ENCODE results near the gene RHBDL2. TPM values are rescaled to one million over a fixed set of nuclear protein-coding genes. Genes with fewer than 3 reads are reported as not detected.
"Not testable (repeated sequence)": the region's sequence is repeated elsewhere in the genome, so short reads cannot be mapped to it uniquely, and the experiment has no call there.

The RHBDL2 gene
- total RNA-seq, 1 donor from 2014 or later = not detected

DNA sequence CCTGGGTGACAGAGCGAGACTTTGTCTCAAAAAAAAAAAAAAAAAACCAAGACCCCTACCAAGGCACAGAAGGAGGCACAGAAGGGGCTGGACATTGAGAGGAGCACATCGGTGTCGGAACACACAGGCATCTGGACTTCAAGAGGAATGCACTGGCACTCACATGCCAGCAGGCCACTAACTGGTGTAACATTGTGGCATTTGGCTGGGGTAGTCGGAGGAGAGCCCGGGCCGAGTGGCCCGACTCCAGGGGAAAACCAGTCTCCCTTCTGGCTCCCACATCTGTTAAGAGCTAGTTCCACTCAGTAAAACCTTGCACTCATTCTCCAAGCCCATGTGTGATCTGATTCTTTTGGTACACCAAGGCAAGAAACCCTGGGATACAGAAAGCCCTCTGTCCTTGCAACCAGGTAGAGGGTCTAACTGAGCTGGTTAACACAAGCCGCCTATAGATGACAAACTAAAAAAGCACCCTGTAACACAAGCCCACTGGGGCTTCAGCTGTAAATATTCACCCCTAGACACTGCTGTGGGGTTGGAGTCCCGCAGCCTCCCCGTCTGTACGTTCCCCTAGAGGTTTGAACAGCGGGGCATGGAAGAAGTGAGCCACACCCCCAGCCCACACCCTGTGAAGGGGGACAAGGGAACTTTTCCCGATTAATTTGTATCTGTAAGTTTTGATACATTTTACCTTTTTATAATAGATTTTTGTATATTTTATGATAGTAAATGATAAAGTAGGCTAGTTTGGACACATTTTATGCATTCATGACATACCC is 32.2 kb upstream of the RHBDL2 start:
- TF ChIP-seq EZH2 (IDR thresholded peaks at IDR 0.05; ENCODE audit: insufficient read depth, low read length) = no peak
- TF ChIP-seq, protein P1, sequence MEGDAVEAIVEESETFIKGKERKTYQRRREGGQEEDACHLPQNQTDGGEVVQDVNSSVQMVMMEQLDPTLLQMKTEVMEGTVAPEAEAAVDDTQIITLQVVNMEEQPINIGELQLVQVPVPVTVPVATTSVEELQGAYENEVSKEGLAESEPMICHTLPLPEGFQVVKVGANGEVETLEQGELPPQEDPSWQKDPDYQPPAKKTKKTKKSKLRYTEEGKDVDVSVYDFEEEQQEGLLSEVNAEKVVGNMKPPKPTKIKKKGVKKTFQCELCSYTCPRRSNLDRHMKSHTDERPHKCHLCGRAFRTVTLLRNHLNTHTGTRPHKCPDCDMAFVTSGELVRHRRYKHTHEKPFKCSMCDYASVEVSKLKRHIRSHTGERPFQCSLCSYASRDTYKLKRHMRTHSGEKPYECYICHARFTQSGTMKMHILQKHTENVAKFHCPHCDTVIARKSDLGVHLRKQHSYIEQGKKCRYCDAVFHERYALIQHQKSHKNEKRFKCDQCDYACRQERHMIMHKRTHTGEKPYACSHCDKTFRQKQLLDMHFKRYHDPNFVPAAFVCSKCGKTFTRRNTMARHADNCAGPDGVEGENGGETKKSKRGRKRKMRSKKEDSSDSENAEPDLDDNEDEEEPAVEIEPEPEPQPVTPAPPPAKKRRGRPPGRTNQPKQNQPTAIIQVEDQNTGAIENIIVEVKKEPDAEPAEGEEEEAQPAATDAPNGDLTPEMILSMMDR (IDR thresholded peaks at IDR 0.05; ENCODE audit: insufficient read depth, low read depth, low read length) = no peak
- Histone ChIP-seq H3K9ac (ENCODE audit: low read length) (no peak overlapping the region), H3K27me3 (ENCODE audit: insufficient read depth, low read length) (no peaks in the 10 kb centered on the region), H4K20me1 (ENCODE audit: insufficient read depth, low read length) (no peaks in the 10 kb centered on the region), H3K4me3 (ENCODE audit: insufficient read depth, low read depth, low read length) (no peak overlapping the region), H3K36me3 (ENCODE audit: insufficient read depth, low read length) (no peaks in the 10 kb centered on the region), H3K79me2 (ENCODE audit: insufficient read depth, low read length) (no peaks in the 10 kb centered on the region), H3K27ac (ENCODE audit: low read depth, low read length) (no peak overlapping the region), H3K4me2 (ENCODE audit: low read length) (no peak overlapping the region), H3K9me3 (ENCODE audit: insufficient read depth, low read depth, low read length) (peaks cover 3% of the 10 kb centered on the region), H3K4me1 (ENCODE audit: insufficient read depth, low read length) (no peaks in the 10 kb centered on the region), H2AFZ (ENCODE audit: low read depth, low read length) (no peak overlapping the region)
- H3K36me3 Mint-ChIP-seq (ENCODE audit: low read depth, unreplicated experiment) = no peaks in the 10 kb centered on the region
- H3K9me3 Mint-ChIP-seq (ENCODE audit: unreplicated experiment) = peaks cover 2% of the 10 kb centered on the region
- no peaks in the 10 kb centered on the region for H3K27me3 Mint-ChIP-seq (ENCODE audit: low read depth, unreplicated experiment)
- FAIRE-seq = no peak
- H3K4me1 Mint-ChIP-seq (ENCODE audit: low read depth, unreplicated experiment) = no peaks in the 10 kb centered on the region
- H3K4me3 Mint-ChIP-seq (ENCODE audit: unreplicated experiment) = no peak overlapping the region
- no peak for DNase-seq (ENCODE audit: low read depth)
- H3K27ac Mint-ChIP-seq (ENCODE audit: unreplicated experiment) = no peak overlapping the region

DNA sequence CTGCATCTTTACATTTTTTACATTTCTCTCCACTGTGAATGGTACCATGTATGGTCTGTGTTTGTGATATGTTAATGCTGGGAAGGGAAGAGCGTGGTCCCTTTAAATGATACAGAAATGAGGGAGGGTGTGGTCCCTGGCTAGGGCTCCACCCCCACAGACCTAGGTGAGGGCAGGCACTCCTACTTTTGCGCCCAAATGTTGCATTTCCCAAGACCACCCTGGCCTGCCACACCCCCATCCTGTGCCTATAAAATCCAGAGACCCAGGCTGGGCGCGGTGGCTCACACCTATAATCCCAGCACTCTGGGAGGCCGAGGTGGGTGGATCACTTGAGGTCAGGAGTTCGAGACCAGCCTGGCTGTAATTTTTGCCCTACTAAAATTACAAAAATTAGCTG is 31.5 kb upstream of the RHBDL2 start:
- not testable (repeated sequence) for H3K9ac ChIP-seq (ENCODE audit: low read length); H3K9me3 ChIP-seq (ENCODE audit: insufficient read depth, low read depth, low read length); H2AFZ ChIP-seq (ENCODE audit: low read depth, low read length); H3K27ac ChIP-seq (ENCODE audit: low read depth, low read length); H3K36me3 ChIP-seq (ENCODE audit: insufficient read depth, low read length); H3K4me2 ChIP-seq (ENCODE audit: low read length); H4K20me1 ChIP-seq (ENCODE audit: insufficient read depth, low read length); H3K79me2 ChIP-seq (ENCODE audit: insufficient read depth, low read length); H3K36me3 Mint-ChIP-seq (ENCODE audit: low read depth, unreplicated experiment); H3K27me3 ChIP-seq (ENCODE audit: insufficient read depth, low read length); H3K9me3 Mint-ChIP-seq (ENCODE audit: unreplicated experiment); H3K4me3 ChIP-seq (ENCODE audit: insufficient read depth, low read depth, low read length); H3K27ac Mint-ChIP-seq (ENCODE audit: unreplicated experiment); H3K4me1 Mint-ChIP-seq (ENCODE audit: low read depth, unreplicated experiment); H3K27me3 Mint-ChIP-seq (ENCODE audit: low read depth, unreplicated experiment); FAIRE-seq; H3K4me3 Mint-ChIP-seq (ENCODE audit: unreplicated experiment); H3K4me1 ChIP-seq (ENCODE audit: insufficient read depth, low read length); DNase-seq (ENCODE audit: low read depth)

DNA sequence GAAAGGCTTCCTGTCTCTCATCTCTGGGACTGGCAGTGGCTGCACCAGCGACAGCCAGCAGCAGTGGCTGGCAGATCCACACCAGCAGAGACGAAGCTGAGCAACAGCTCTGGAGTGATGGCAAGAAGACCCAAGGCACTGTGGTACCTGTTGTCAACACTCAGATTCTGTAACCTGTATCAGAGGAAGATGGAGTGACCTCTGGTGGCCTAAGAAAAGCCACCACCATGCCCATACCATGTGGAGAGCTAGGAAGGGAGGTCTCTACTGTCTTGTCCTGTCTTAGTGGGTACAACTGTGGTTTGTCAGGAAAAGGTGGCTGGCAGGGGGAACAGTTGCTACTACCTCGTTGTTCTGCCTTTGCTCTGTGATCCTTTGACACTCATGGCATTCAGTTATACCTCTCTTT is 22.5 kb upstream of the RHBDL2 start:
- H2AFZ ChIP-seq (ENCODE audit: low read depth, low read length) = no peak overlapping the region
- no peak overlapping the region for H3K4me2 ChIP-seq (ENCODE audit: low read length)
- Mint-ChIP-seq H3K36me3 (ENCODE audit: low read depth, unreplicated experiment) (no peaks in the 10 kb centered on the region), H3K4me1 (ENCODE audit: low read depth, unreplicated experiment) (peaks cover 10% of the 10 kb centered on the region), H3K27me3 (ENCODE audit: low read depth, unreplicated experiment) (no peaks in the 10 kb centered on the region), H3K4me3 (ENCODE audit: unreplicated experiment) (no peak overlapping the region), H3K27ac (ENCODE audit: unreplicated experiment) (no peak overlapping the region), H3K9me3 (ENCODE audit: unreplicated experiment) (no peaks in the 10 kb centered on the region)
- H4K20me1 ChIP-seq (ENCODE audit: insufficient read depth, low read length) = no peaks in the 10 kb centered on the region
- H3K4me1 ChIP-seq (ENCODE audit: insufficient read depth, low read length) = peaks cover 10% of the 10 kb centered on the region
- TF ChIP-seq, protein P1 (IDR thresholded peaks at IDR 0.05; ENCODE audit: insufficient read depth, low read depth, low read length) = no peak
- TF ChIP-seq EZH2 (IDR thresholded peaks at IDR 0.05; ENCODE audit: insufficient read depth, low read length) = no peak
- H3K36me3 ChIP-seq (ENCODE audit: insufficient read depth, low read length) = no peaks in the 10 kb centered on the region
- no peak overlapping the region for H3K4me3 ChIP-seq (ENCODE audit: insufficient read depth, low read depth, low read length)
- no peak overlapping the region for H3K9ac ChIP-seq (ENCODE audit: low read length)
- H3K27me3 ChIP-seq (ENCODE audit: insufficient read depth, low read length) = no peaks in the 10 kb centered on the region
- DNase-seq (ENCODE audit: low read depth) (no peak), FAIRE-seq (no peak)
- no peak overlapping the region for H3K27ac ChIP-seq (ENCODE audit: low read depth, low read length)
- no peaks in the 10 kb centered on the region for H3K79me2 ChIP-seq (ENCODE audit: insufficient read depth, low read length)
- H3K9me3 ChIP-seq (ENCODE audit: insufficient read depth, low read depth, low read length) = no peaks in the 10 kb centered on the region

All from astrocyte (in vitro differentiated cells and primary cell).